Neuronal stem cell (in vitro differentiated cells): ENCODE data around the gene NTN4.

Experiments
- DNase-seq: peaks from one replicate; pipeline ENCODE4 v3.0.0-alpha.2; 2013; ENCODE audit warnings: low spot score
- H2AFZ ChIP-seq: one replicate; pipeline ENCODE4 v1.6.1; 2013; ENCODE audit warnings: mild to moderate bottlenecking, low read length, inconsistent platforms
- H2AK5ac ChIP-seq: 2 replicates; pipeline ENCODE4 v1.6.1; 2013; ENCODE audit warnings: low read depth, mild to moderate bottlenecking, inconsistent platforms, low read length, moderate library complexity, mixed read lengths
- H2BK120ac ChIP-seq: 2 replicates; pipeline ENCODE4 v1.6.1; 2013; ENCODE audit warnings: low read depth, mild to moderate bottlenecking, inconsistent platforms, low read length, moderate library complexity, mixed read lengths
- H2BK12ac ChIP-seq: one replicate; pipeline ENCODE4 v1.6.1; 2013; ENCODE audit warnings: low read length, inconsistent platforms
- H2BK15ac ChIP-seq: 2 replicates; pipeline ENCODE4 v1.6.1; 2013; ENCODE audit warnings: mild to moderate bottlenecking, low read length, inconsistent platforms, mixed read lengths
- H2BK5ac ChIP-seq: one replicate; pipeline ENCODE4 v1.6.1; 2013; ENCODE audit warnings: inconsistent platforms, mild to moderate bottlenecking, low read length, moderate library complexity
- H3K14ac ChIP-seq: one replicate; pipeline ENCODE4 v1.6.1; 2013; ENCODE audit warnings: low read length, inconsistent platforms
- H3K18ac ChIP-seq: 2 replicates; pipeline ENCODE4 v1.6.1; 2013; ENCODE audit warnings: low read length, inconsistent platforms
- H3K23ac ChIP-seq: 2 replicates; pipeline ENCODE4 v1.6.1; 2013; ENCODE audit warnings: low read depth, mild to moderate bottlenecking, mixed read lengths, low read length, inconsistent platforms; ENCODE audit not compliant: poor library complexity
- H3K27ac ChIP-seq: replicated peaks from 3 replicates; pipeline ENCODE4 v1.5.1; 2013; ENCODE audit warnings: low read length, inconsistent platforms
- H3K27me3 ChIP-seq, 3 experiments: 2 replicates each; pipeline ENCODE4 v1.6.1; 2013; ENCODE audit warnings: low read length in 3 of 3, mild to moderate bottlenecking in 2 of 3, inconsistent platforms in 1 of 3, low read depth in 1 of 3, mixed read lengths in 1 of 3, moderate library complexity in 1 of 3; ENCODE audit not compliant: control insufficient read depth in 3 of 3, insufficient read depth in 3 of 3
- H3K36me3 ChIP-seq, 2 donors: replicated peaks in 1 of 2; 2 replicates each; pipeline ENCODE4 v1.6.1; 2013; ENCODE audit warnings: low read length in 2 of 2; ENCODE audit not compliant: control insufficient read depth in 2 of 2, insufficient read depth in 2 of 2
- H3K4ac ChIP-seq: 2 replicates; pipeline ENCODE4 v1.6.1; 2013; ENCODE audit warnings: inconsistent platforms, mild to moderate bottlenecking, low read length, moderate library complexity
- H3K4me1 ChIP-seq, 2 donors: 1 replicate in 1 of 2; 2 replicates in 1 of 2; pipeline ENCODE4 v1.6.1; 2013; ENCODE audit warnings: low read length in 2 of 2, low read depth in 1 of 2; ENCODE audit not compliant: control insufficient read depth in 2 of 2, insufficient read depth in 1 of 2
- H3K4me2 ChIP-seq: one replicate; pipeline ENCODE4 v1.6.1; 2013; ENCODE audit warnings: mild to moderate bottlenecking, low read length, inconsistent platforms; ENCODE audit not compliant: insufficient read depth, poor library complexity, severe bottlenecking
- H3K4me3 ChIP-seq, 2 donors: 2 replicates each; pipeline ENCODE4 v1.5.1; 2013; ENCODE audit warnings: low read length in 2 of 2, mild to moderate bottlenecking in 2 of 2, inconsistent platforms in 1 of 2, moderate library complexity in 1 of 2
- H3K79me1 ChIP-seq: one replicate; pipeline ENCODE4 v1.6.1; 2013; ENCODE audit warnings: low read depth, mild to moderate bottlenecking, inconsistent platforms, low read length, moderate library complexity
- H3K9ac ChIP-seq: one replicate; pipeline ENCODE4 v1.6.1; 2013; ENCODE audit warnings: mild to moderate bottlenecking, low read depth, low read length, inconsistent platforms; ENCODE audit not compliant: poor library complexity
- H3K9me3 ChIP-seq, 2 donors: replicated peaks in 1 of 2; 2 replicates each; pipeline versions ENCODE3 to v1.6.1; 2013; ENCODE audit warnings: low read length in 2 of 2, mild to moderate bottlenecking in 2 of 2, inconsistent platforms in 1 of 2, low read depth in 1 of 2, mixed read lengths in 1 of 2, moderate library complexity in 1 of 2; ENCODE audit not compliant: control insufficient read depth in 2 of 2, insufficient read depth in 1 of 2
- H4K8ac ChIP-seq: one replicate; pipeline ENCODE4 v1.6.1; 2013; ENCODE audit warnings: low read depth, mild to moderate bottlenecking, inconsistent platforms, low read length, moderate library complexity
- H4K91ac ChIP-seq: one replicate; pipeline ENCODE4 v1.6.1; 2013; ENCODE audit warnings: low read length, low read depth, mild to moderate bottlenecking, inconsistent platforms; ENCODE audit not compliant: poor library complexity
- WGBS, 2 donors: extraction: QIAGEN DNeasy Blood & Tissue Kit; methylation state at CpG; one replicate each; pipeline ENCODE4 v1.1.7; 2013; ENCODE audit warnings: missing lambda C conversion rate in 2 of 2, mixed read lengths in 1 of 2; ENCODE audit not compliant: insufficient read length in 2 of 2, insufficient replicate concordance in 1 of 2; ENCODE audit errors: extremely low coverage in 2 of 2; 5-methylcytosine and 5-hydroxymethylcytosine counted together

The NTN4 gene

GRCh38 chr12:95637010-95637409 lies 153.6 kb downstream of the NTN4 start:
- Histone ChIP-seq H2BK120ac (no peak overlapping the region), H3K4me3 (no peak overlapping the region), H2AK5ac (no peak overlapping the region), H3K27me3 (peaks cover 0 to 3% (median 0%) of the 10 kb centered on the region in 3 experiments), H2AFZ (no peak overlapping the region), H3K79me1 (no peaks in the 10 kb centered on the region), H3K4me1 (peaks cover 0 to 1% of the 10 kb centered on the region in 2 donors), H3K14ac (no peak overlapping the region), H4K8ac (no peak overlapping the region), H2BK12ac (no peak overlapping the region), H2BK15ac (no peak overlapping the region), H3K23ac (no peak overlapping the region), H3K18ac (no peak overlapping the region), H3K36me3 (no peaks in the 10 kb centered on the region), H4K91ac (no peak overlapping the region), H3K4me2 (no peak overlapping the region), H3K9ac (no peak overlapping the region), H3K27ac (no peak overlapping the region), H3K4ac (no peak overlapping the region), H2BK5ac (no peak overlapping the region), H3K9me3 (no peaks in the 10 kb centered on the region)
- no CpG with 5 or more reads among the region's 24 CpGs for WGBS, 2 donors
- no peak for DNase-seq

GRCh38 chr12:95634622-95635621 lies 155.6 kb downstream of the NTN4 start:
- H3K9me3 ChIP-seq, result no peaks in the 10 kb centered on the region
- no peak overlapping the region for H3K4me3 ChIP-seq
- no CpG with 5 or more reads among the region's 9 CpGs for WGBS, 2 donors
- no peak overlapping the region for H2BK120ac ChIP-seq
- H3K4ac ChIP-seq, result no peak overlapping the region
- no peak overlapping the region for H3K4me2 ChIP-seq
- no peak overlapping the region for H3K14ac ChIP-seq
- no peak overlapping the region for H3K9ac ChIP-seq
- peaks cover 0 to 3% (median 0%) of the 10 kb centered on the region in 3 experiments for H3K27me3 ChIP-seq
- no peak overlapping the region for H3K27ac ChIP-seq
- H3K23ac ChIP-seq, result no peak overlapping the region
- H3K79me1 ChIP-seq, result no peaks in the 10 kb centered on the region
- DNase-seq, result no peak
- H3K18ac ChIP-seq, result no peak overlapping the region
- H3K4me1 ChIP-seq, result no peaks in the 10 kb centered on the region
- H2AK5ac ChIP-seq, result no peak overlapping the region
- no peak overlapping the region for H4K8ac ChIP-seq
- no peaks in the 10 kb centered on the region for H3K36me3 ChIP-seq
- H4K91ac ChIP-seq, result no peak overlapping the region
- H2BK12ac ChIP-seq, result no peak overlapping the region
- H2BK5ac ChIP-seq, result no peak overlapping the region
- no peak overlapping the region for H2BK15ac ChIP-seq
- H2AFZ ChIP-seq, result no peak overlapping the region

GRCh38 chr12:95633732-95634465 lies 156.7 kb downstream of the NTN4 start:
- Histone ChIP-seq H2BK5ac (no peak overlapping the region), H3K79me1 (no peaks in the 10 kb centered on the region), H4K8ac (no peak overlapping the region), H2BK12ac (no peak overlapping the region), H2AFZ (no peak overlapping the region), H3K9ac (no peak overlapping the region), H3K4me3 (no peak overlapping the region), H3K27ac (no peak overlapping the region), H2BK15ac (no peak overlapping the region), H3K36me3 (no peaks in the 10 kb centered on the region), H4K91ac (no peak overlapping the region), H3K27me3 (peaks cover 0 to 3% (median 0%) of the 10 kb centered on the region in 3 experiments), H3K4me2 (no peak overlapping the region), H2AK5ac (no peak overlapping the region), H3K4me1 (no peaks in the 10 kb centered on the region), H3K23ac (no peak overlapping the region), H2BK120ac (no peak overlapping the region), H3K18ac (no peak overlapping the region), H3K14ac (no peak overlapping the region), H3K4ac (no peak overlapping the region), H3K9me3 (no peaks in the 10 kb centered on the region)
- DNase-seq, result no peak
- no CpG with 5 or more reads among the region's 5 CpGs for WGBS, 2 donors
